Lower lobe of right lung (tissue), 2 donors: ENCODE measurements around the gene UIMC1. TPM values are rescaled to one million over a fixed set of nuclear protein-coding genes. Genes with fewer than 3 reads are reported as not detected.
A peak's percentile ranks its signal among the peaks of the same experiment; 100 is the strongest.

Experiments used
- ATAC-seq, 2 donors: fragments of 200-7000 bp; cut with Tn5 transposase; one replicate each; pipeline ENCODE4 v1.9.1; 2020 to 2022; ENCODE audit warnings: mild to moderate bottlenecking in 2 of 2, moderate library complexity in 2 of 2
- DNase-seq: peaks from one replicate; pipeline ENCODE4 v3.0.0-alpha.2; 2020
- H3K27ac ChIP-seq: fragments of 200-600 bp; one replicate; pipeline ENCODE4 v1.8.0; 2022
- H3K27me3 ChIP-seq: fragments of 200-600 bp; one replicate; pipeline ENCODE4 v1.8.0; 2022; ENCODE audit warnings: low read depth
- H3K36me3 ChIP-seq: fragments of 200-600 bp; one replicate; pipeline ENCODE4 v1.8.0; 2022; ENCODE audit warnings: mild to moderate bottlenecking
- H3K4me1 ChIP-seq: fragments of 200-600 bp; one replicate; pipeline ENCODE4 v1.8.0; 2022
- H3K4me3 ChIP-seq: fragments of 200-600 bp; one replicate; pipeline ENCODE4 v1.8.0; 2022; ENCODE audit warnings: mild to moderate bottlenecking
- H3K9me3 ChIP-seq: fragments of 200-600 bp; one replicate; pipeline ENCODE4 v1.8.0; 2022
- intact Hi-C: fragments of 100-400 bp; cut with DNase I; formaldehyde crosslinking; loops from one replicate; pipeline ENCODE4 v1.11.0; 2022
- total RNA-seq: library from RNA; stranded (reverse); fragmentation: NEBNext Ultra II Directional; extraction: Animal tissue kit (Norgen Biotek cat#: 25700); gene quantifications from one replicate; pipeline ENCODE4 v1.2.1, GENCODE V29; 2021
- TF ChIP-seq, protein P1 (sequence below): fragments of 200-600 bp; IDR thresholded peaks from one replicate; pipeline ENCODE4 v1.8.0; 2022; ENCODE audit warnings: antibody characterized with exemption, mild to moderate bottlenecking
- donor health status: DM: no; HTN: yes; CAD: no; lungs with severe emphysema.

The UIMC1 gene
- total RNA-seq, 1 donor from 2014 or later = 39.1 TPM

DNA sequence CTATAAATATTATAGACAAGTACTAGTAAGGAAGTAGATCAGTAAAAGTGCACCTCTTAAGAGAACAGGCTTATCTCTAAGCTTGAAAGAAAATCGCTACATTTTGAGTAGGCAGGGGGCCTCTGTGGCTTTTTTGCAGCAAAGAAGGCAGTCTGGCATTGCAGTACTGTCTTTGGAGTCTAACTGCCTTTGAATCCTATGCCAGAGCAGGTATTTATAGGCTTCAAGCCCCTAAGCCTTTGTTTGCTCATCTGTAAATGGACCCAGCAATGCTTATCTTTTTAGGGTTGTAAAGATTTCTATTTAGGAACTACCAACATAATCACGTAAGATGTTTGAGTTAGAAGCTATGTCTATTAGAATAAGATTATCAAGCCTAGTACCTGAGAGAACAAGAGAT is 83.8 kb downstream of the UIMC1 start:
- H3K27me3 ChIP-seq = no peaks in the 10 kb centered on the region

DNA sequence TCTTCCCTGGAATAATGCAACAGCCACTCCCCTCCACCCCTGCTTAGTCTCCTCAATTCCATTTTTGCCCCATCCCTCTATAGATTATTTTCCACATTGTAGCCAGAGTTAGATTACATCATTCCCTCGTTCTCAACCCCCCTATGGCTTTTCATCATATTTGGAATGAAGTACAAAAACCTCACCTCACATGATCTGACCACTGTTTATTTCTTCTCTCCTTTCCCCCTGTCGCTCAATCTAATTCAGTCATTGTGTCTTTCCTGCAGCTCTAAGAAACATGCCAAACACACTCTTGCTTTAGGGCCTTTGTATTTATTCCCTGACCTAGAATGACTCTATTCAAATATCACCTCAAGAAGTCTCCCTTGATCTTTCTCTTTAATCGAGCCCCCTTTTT is 84.9 kb downstream of the UIMC1 start:
- intact Hi-C loops = no loop called here
- H3K4me3 ChIP-seq = no peak overlapping the region
- H3K4me1 ChIP-seq = no peaks in the 10 kb centered on the region
- TF ChIP-seq, protein P1, sequence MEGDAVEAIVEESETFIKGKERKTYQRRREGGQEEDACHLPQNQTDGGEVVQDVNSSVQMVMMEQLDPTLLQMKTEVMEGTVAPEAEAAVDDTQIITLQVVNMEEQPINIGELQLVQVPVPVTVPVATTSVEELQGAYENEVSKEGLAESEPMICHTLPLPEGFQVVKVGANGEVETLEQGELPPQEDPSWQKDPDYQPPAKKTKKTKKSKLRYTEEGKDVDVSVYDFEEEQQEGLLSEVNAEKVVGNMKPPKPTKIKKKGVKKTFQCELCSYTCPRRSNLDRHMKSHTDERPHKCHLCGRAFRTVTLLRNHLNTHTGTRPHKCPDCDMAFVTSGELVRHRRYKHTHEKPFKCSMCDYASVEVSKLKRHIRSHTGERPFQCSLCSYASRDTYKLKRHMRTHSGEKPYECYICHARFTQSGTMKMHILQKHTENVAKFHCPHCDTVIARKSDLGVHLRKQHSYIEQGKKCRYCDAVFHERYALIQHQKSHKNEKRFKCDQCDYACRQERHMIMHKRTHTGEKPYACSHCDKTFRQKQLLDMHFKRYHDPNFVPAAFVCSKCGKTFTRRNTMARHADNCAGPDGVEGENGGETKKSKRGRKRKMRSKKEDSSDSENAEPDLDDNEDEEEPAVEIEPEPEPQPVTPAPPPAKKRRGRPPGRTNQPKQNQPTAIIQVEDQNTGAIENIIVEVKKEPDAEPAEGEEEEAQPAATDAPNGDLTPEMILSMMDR = no peak
- no peak overlapping the region for H3K27ac ChIP-seq
- ATAC-seq (no peak), DNase-seq (no peak)
- no peaks in the 10 kb centered on the region for H3K27me3 ChIP-seq
- H3K36me3 ChIP-seq = peaks cover 16% of the 10 kb centered on the region
- H3K9me3 ChIP-seq = no peaks in the 10 kb centered on the region

More for the DNA sequence above, 83.8 kb downstream of the UIMC1 start:
- Histone ChIP-seq H3K36me3 (peaks cover 15% of the 10 kb centered on the region), H3K4me3 (no peak overlapping the region), H3K9me3 (no peaks in the 10 kb centered on the region), H3K4me1 (no peaks in the 10 kb centered on the region), H3K27ac (no peak overlapping the region)
- TF ChIP-seq, protein P1 = no peak
- DNase-seq = no peak
- no peak for ATAC-seq
- intact Hi-C loops = no loop called here

GRCh38 chr5:176918613-176919012 is 88.0 kb downstream of the UIMC1 start:
- no peak overlapping the region for H3K27ac ChIP-seq
- intact Hi-C loops = no loop called here
- TF ChIP-seq, protein P1 = no peak
- DNase-seq (no peak), ATAC-seq (no peak)
- no peaks in the 10 kb centered on the region for H3K4me1 ChIP-seq
- H3K27me3 ChIP-seq = no peaks in the 10 kb centered on the region
- no peak overlapping the region for H3K4me3 ChIP-seq
- H3K9me3 ChIP-seq = no peaks in the 10 kb centered on the region
- H3K36me3 ChIP-seq = peaks cover 16% of the 10 kb centered on the region

DNA sequence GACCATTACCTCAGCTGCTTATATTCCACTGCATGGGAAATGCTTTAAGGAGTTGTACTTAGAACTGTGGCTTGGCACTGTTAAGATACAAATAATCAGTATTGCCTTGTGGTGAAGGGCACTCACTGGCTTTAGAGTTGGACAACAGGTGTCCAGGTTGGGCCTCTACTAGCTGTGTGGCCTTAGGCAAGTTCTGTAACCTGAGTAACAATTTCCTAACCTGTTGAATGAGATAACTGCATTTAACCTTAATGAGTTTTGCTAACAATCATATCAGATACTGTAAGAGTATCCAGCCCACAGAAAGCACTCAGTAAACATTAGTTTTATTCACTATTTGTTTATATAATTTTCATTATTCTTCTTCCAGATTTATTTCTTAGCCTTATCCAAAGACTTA is 90.2 kb downstream of the UIMC1 start:
- TF ChIP-seq, protein P1 = no peak
- no peak for DNase-seq
- Histone ChIP-seq H3K36me3 (peaks cover 16% of the 10 kb centered on the region), H3K27me3 (no peaks in the 10 kb centered on the region), H3K9me3 (no peaks in the 10 kb centered on the region), H3K4me3 (no peak overlapping the region), H3K27ac (no peak overlapping the region), H3K4me1 (no peaks in the 10 kb centered on the region)
- ATAC-seq = peak; percentile 45 to 51
- intact Hi-C loops = no loop called here

DNA sequence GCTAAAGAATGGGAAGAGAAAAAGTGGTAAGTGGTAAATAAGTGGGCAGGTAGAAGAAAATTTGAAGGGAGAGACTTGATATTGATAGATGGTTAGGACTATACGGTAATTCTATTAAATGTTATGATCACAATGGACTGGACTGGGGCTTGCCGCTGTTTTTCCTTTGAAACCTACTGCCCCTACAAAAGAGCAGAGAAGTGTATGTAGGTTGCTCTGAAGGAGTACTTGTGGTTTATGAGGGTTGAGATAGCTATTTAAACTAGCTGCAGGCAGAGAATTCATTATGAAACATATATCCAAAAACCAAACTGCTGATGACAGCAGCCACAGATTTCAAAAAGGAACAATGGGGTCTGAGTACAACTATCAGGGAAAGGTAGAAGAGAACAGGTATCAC is 90.7 kb downstream of the UIMC1 start:
- TF ChIP-seq, protein P1 = no peak
- ATAC-seq (peak in 1 of 2 donors; percentile 50), DNase-seq (no peak)
- no peak overlapping the region for H3K4me3 ChIP-seq
- H3K36me3 ChIP-seq = peaks cover 16% of the 10 kb centered on the region
- H3K27ac ChIP-seq = no peak overlapping the region
- intact Hi-C loops = no loop called here
- H3K27me3 ChIP-seq = no peaks in the 10 kb centered on the region
- H3K4me1 ChIP-seq = no peaks in the 10 kb centered on the region
- no peaks in the 10 kb centered on the region for H3K9me3 ChIP-seq

DNA sequence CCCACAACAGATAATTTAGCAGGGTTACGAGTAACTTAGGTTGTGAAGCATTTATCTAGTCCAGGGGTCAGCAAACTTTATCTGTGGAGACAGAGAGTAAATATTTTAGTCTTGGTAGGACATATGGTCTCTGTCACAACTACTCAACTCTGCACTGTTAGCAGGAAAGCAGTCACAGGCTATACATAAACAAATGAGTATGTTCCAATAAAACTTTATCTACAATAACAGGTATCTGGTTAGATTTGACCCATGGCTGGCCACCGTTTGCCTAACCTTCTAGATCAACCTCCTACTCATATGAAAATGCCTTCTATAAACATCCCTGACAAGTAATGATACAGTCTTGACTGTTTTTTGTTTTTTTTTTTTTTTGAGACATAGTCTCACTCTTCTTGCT is 94.5 kb downstream of the UIMC1 start:
- ATAC-seq = no peak
- intact Hi-C loops = no loop called here

More for the DNA sequence above, 94.5 kb downstream of the UIMC1 start:
- no peaks in the 10 kb centered on the region for H3K27me3 ChIP-seq
- no peaks in the 10 kb centered on the region for H3K9me3 ChIP-seq
- H3K4me1 ChIP-seq = peaks cover 8% of the 10 kb centered on the region
- DNase-seq = no peak
- H3K4me3 ChIP-seq = no peak overlapping the region
- peaks cover 32% of the 10 kb centered on the region for H3K36me3 ChIP-seq
- TF ChIP-seq, protein P1 = no peak
- H3K27ac ChIP-seq = no peak overlapping the region
